ENCODE results near the gene PSMB3. TPM values are rescaled to one million over a fixed set of nuclear protein-coding genes. Genes with fewer than 3 reads are reported as not detected.
A peak's percentile ranks its signal among the peaks of the same experiment; 100 is the strongest.

PSMB3 gene
- total RNA-seq: 128 TPM
- long read RNA-seq, transcript PSMB3-211 (6 exons, 773 nt): major isoform, 58 of 62 reads
- long read RNA-seq, partial matches to known transcripts: 2 of 62 reads
- long read RNA-seq, other reads (novel, unspliced or antisense): 1 of 62 reads

DNA sequence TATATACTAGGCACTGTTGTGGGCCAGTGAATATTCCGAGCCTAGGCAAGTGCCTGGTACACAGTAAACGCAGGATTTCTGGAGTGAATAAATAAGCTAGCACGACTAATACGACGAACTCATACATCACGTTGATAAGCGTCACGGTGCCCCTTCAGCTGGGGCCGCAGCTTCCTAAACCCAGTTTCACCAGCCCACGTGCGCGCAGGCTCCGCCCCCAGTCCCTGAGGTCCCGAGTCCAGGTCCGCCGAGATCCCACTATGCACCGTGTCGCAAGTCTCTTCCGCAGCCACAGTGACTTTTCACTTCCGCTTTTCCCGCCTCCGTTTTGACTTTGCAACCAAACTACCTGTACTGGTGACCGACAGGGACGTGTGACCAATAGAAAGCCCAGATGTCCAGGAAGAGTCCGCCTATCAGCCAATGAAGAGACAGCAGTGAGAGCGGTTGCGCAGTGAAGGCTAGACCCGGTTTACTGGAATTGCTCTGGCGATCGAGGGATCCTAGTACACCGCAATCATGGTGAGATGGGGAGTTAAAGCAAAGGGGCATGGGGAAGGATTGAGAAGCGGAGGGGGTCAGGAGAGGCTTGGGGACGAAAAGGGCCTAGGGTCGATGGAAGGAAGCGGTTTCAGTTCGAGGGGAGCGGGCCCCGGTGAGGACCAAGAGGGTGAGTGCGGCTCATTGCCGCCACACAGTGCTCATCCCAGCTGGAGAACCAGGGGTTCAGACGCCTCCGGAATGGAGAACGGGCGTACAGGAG lies at the start of gene PSMB3:
Gene PSMB3 (plus strand): TSS at position 434 of the 763 bp plus-strand sequence. CDS start 86 bp downstream, at position 520.
- peaks cover 2% of the 10 kb centered on the region for H3K27me3 ChIP-seq (ENCODE audit: low read depth)
- ATAC-seq: peak; percentile 90 to 91
- no peaks in the 10 kb centered on the region for H3K9me3 ChIP-seq
- TF ChIP-seq, protein P1, sequence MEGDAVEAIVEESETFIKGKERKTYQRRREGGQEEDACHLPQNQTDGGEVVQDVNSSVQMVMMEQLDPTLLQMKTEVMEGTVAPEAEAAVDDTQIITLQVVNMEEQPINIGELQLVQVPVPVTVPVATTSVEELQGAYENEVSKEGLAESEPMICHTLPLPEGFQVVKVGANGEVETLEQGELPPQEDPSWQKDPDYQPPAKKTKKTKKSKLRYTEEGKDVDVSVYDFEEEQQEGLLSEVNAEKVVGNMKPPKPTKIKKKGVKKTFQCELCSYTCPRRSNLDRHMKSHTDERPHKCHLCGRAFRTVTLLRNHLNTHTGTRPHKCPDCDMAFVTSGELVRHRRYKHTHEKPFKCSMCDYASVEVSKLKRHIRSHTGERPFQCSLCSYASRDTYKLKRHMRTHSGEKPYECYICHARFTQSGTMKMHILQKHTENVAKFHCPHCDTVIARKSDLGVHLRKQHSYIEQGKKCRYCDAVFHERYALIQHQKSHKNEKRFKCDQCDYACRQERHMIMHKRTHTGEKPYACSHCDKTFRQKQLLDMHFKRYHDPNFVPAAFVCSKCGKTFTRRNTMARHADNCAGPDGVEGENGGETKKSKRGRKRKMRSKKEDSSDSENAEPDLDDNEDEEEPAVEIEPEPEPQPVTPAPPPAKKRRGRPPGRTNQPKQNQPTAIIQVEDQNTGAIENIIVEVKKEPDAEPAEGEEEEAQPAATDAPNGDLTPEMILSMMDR (IDR thresholded peaks at IDR 0.05): no peak
- intact Hi-C loops (cut with DNase I): no loop called here
- H3K4me1 ChIP-seq: peaks cover 51% of the 10 kb centered on the region
- peak within 1 kb of the TSS; percentile 95 for H3K4me3 ChIP-seq
- H3K27ac ChIP-seq: peak within 1 kb of the TSS; percentile 89
- DNase-seq: peak; percentile 98
- H3K36me3 ChIP-seq: peaks cover 36% of the 10 kb centered on the region

DNA sequence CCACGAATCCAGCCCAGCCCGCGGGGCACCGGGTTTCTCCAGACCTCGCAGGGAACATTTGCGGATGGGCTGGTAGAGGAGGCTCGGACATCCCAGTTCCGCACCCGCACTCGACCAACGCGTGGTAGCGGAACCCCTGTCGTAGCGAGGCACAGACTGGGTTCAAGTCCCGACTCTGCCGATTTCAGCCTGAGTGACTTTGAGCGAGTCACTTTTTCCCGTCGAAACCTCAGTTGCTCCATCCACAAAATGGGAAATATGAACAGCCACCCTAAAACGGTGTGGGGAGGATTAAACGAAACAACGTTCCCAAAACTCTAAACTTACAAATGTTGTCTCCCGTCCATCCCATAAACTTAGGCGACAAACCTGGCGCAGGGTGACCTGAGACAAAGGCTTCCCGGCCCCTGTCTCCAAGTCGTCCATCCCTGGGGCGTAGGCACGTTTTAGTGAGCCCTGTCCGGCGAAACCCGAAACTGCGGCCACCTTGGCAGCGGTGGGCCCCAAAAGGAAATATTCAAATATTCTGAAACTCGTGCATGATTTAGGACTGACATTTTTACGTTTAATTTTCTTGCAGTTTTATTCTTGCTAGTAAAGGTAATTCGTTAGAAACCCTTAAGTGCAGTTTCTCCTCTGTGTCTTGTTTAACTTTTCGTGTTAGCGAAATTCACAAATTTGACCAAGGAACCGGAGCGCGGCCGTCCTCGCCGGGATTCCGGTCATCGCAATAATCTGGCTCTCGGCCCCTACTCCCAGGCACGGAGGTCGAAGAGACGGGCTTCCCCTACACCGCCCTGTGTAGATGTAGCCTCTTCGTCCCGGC lies 49.4 kb upstream of the PSMB3 start:
- H3K27me3 ChIP-seq (ENCODE audit: low read depth): no peaks in the 10 kb centered on the region
- intact Hi-C loops (cut with DNase I): no loop called here
- TF ChIP-seq, protein P1 (IDR thresholded peaks at IDR 0.05): no peak
- DNase-seq (peak; percentile 60), ATAC-seq (no peak)
- H3K4me3 ChIP-seq: peak overlapping the region; percentile 71
- H3K9me3 ChIP-seq: no peaks in the 10 kb centered on the region
- peaks cover 63% of the 10 kb centered on the region for H3K4me1 ChIP-seq
- H3K27ac ChIP-seq: peak overlapping the region; percentile 97
- peaks cover 9% of the 10 kb centered on the region for H3K36me3 ChIP-seq

DNA sequence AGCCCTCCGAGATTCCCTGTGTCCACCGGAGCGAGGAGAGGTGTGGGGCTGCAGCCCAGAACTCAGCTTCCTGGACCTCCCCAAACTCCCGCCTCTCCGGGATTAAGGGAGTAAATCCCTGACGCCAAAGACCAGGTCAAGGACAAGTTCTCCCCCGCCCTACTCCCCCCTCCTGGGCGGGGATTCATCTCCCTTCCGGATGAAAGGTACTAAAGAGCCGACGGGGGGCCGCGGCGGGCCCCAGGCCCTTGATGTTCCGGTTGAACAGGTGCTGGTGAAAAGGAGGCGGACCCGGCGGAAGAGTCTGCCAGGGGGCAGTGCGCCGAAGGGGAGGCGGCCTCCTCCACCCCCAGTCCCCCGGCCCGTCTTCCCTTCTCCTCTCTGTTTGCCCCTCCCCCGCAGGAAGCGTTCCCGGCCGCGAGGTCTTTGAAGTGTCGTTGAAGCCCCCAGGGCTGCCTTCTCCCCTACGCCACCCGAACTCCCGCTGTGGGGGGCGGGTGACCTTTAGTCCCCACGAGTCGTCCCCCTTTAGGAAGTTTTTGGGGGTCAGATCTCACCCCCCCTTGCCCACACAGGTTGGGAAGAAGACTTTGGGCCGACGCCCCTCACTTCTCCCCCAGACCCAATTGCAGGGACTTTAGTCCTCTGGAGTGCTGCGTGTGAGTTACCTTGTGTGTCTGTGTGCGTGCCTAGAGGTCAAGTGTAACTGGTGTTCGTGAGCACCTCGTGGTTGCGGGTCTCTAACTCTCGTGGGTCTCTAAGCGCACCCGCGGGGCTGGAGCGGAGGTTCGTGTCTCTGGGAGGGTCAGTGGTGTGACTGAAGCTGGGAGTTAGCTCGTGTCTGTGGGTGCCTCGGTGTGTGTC lies 48.6 kb upstream of the PSMB3 start:
- peak; percentile 70 to 80 for ATAC-seq
- Histone ChIP-seq H3K9me3 (no peaks in the 10 kb centered on the region), H3K27me3 (ENCODE audit: low read depth) (no peaks in the 10 kb centered on the region), H3K4me3 (peak overlapping the region; percentile 71), H3K27ac (peak overlapping the region; percentile 97), H3K4me1 (peaks cover 59% of the 10 kb centered on the region), H3K36me3 (peaks cover 17% of the 10 kb centered on the region)
- DNase-seq: peak; percentile 94
- intact Hi-C loops (cut with DNase I): no loop called here
- TF ChIP-seq, protein P1 (IDR thresholded peaks at IDR 0.05): no peak

DNA sequence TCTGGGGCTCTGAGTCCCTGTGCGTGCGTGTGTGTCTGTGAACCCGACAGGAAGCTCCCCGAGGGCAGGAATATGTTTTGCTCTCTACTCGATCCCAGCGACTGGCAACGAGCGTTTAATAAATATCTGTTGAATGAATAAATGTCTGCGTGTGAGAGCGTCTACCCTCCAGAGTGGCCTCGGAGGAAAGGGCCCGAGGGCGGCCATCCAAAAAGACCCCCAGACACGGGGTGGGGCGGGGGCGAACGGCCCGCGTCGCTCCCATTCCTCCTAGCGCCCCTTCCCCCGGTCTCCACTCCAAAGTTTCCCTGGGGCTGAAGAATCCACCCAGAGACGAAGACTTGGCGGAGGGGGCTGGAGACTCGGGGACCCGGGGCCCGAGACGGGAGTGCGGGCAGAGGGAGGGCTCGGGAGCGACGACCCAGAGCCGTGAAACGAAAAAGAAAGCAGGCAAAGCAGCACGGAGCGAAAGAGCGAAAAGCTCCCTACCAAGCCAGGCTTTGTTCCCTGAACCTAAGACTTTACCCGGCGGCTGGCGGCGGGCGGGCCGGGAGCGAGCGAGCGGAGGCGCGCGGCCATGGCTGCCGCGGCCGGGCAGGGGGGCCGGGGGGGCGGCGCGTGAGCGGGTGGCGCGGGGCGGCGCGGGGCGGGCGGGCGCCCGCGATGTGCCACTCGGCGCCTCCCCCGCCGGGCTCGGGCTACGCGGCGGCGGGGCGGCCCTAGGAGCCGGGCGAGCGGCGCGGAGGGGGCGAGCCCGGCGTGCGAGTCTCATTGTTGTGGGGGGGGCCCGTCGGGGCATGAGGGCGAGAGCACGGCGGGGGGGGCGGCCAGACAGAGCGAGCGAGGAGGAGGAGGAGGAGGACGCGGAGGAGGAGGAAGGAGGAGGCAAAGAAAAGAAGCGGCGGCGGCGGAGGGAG lies 47.7 kb upstream of the PSMB3 start, which contains the start of gene MLLT6:
Gene MLLT6 (plus strand): TSS at position 668 of the 917 bp plus-strand sequence. CDS start 360 bp downstream, outside the sequence.
- peak; percentile 54 to 61 for ATAC-seq
- Histone ChIP-seq H3K36me3 (peaks cover 26% of the 10 kb centered on the region), H3K4me1 (peaks cover 50% of the 10 kb centered on the region), H3K4me3 (peak within 1 kb of the TSS; percentile 71), H3K27me3 (ENCODE audit: low read depth) (no peaks in the 10 kb centered on the region), H3K27ac (peak within 1 kb of the TSS; percentile 97), H3K9me3 (no peaks in the 10 kb centered on the region)
- peak; percentile 85 for DNase-seq
- intact Hi-C loops (cut with DNase I): no loop called here
- TF ChIP-seq, protein P1 (IDR thresholded peaks at IDR 0.05): no peak

Data from lower lobe of right lung (tissue), 2 donors.